HG02623 (cell line): Measurements from ENCODE around the gene PLEKHM3.
"Not testable (repeated sequence)": the region's sequence is repeated elsewhere in the genome, so short reads cannot be mapped to it uniquely, and the experiment has no call there.

Source experiments
- ATAC-seq: cut with Tn5 transposase; IDR thresholded peaks from one replicate; pipeline ENCODE4 v1.9.1; 2021; ENCODE audit warnings: moderate library complexity; ENCODE audit not compliant: unreplicated experiment

Gene PLEKHM3

GRCh38 chr2:207831584-207832248 is 193.6 kb downstream of the PLEKHM3 start:
- no peak for ATAC-seq

GRCh38 chr2:207830778-207831438 is 194.4 kb downstream of the PLEKHM3 start:
- no peak for ATAC-seq

GRCh38 chr2:207828361-207829057 is 196.8 kb downstream of the PLEKHM3 start:
- ATAC-seq, result no peak

DNA sequence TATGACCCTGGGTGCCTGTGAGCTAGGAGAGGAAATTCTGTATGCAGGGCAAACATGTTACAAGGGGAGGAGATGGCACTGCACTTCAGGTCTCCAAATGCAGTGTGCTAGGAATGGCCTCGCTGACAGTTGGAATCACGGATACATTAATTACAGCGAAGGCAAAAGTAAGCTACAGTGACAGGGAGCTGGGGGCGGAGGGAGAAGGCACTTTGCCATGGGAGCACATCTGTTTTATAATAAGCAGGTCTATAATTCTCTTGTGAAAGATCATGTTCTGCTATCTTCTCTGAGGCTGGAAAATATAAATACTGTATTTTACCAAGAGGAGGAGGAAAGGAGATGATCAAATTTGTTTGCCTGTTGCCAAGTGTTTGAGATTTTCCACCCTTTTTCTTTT is 199.3 kb downstream of the PLEKHM3 start:
- no peak for ATAC-seq

GRCh38 chr2:207825045-207825954 is 200.0 kb downstream of the PLEKHM3 start:
- ATAC-seq, result no peak

- no peak for ATAC-seq
Measured at GRCh38 chr2:207823865-207824264, 201.5 kb downstream of the PLEKHM3 start.

DNA sequence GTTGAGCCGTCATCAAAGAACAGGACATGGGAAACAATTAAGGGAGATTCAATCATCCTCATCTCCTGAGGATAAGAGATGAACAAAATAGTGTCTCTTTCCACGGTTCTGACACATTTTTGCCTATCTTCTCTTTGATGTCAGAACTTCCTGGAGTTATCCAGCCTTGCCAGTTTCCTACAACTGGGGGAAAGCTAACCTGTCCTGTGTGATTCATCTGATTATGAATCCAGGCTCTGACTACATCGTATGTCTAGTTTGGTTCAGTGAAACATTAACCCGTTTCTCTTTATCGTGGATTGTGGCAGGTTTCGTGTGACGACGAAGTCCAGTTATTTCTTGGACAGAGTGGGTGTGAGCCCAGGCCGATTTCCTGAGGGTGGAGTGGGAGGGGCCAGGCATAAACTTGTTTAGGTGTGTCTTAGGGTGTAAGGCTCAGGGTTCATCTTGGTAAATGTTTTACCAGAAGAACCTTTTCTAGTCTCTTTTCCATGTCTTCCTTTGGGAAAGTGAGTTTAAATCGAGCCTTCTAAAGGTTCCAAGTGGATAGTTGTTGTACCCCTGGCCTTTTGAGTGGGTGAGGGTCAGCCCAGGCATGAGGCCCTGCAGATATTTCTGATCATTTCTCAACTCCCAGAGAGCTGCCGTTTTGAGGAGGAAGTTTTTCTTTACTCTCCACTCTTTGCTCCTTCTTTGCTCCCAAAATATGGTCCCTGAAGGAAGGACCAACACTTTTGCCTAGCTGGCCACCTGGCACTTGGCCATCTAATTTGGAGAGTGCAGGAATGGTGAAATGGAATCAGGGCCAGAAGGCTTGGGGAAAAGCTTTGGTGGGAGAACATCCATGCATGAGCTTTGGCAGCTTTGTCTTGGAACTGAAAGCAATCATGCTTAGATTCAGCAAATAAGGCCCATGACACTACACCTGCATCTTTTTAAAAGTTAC is 205.2 kb downstream of the PLEKHM3 start:
- ATAC-seq, result no peak

DNA sequence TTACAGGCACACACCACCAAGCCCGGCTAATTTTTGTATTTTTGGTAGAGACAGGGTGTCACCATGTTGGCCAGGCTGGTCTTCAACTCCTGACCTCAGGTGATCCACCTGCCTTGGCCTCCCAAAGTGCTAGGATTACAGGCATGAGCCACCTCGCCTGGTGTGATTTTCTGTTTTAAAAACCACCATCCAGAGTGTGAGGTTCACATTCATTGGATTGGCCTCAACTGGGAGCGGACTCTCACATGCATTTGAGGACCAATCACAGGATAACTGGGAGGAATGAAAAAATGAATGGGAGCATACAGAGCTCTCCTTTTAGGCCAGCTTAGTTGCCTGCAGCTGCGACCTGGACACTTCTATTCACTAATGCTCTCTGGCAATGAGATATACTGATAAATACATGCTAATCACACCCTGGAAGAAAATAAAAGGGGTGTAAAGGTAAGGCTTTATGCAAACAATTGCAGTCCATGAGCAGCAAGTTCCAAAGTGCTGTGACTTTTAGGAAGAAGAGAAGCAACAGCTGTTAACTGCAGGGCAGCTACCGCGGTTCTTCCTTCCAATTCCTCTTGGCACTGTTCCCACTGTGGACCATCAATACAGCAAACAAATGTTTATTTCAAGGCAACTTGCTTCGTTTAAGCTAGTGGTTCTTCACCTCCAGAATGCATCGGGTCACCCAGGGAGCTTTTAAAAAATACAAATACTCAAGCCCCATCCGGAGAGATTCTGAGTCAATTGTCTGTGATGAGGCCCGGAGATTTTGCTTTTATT is 206.1 kb downstream of the PLEKHM3 start:
- ATAC-seq, result no peak

- ATAC-seq, result no peak
Measured at GRCh38 chr2:207816546-207816945, 208.8 kb downstream of the PLEKHM3 start.

DNA sequence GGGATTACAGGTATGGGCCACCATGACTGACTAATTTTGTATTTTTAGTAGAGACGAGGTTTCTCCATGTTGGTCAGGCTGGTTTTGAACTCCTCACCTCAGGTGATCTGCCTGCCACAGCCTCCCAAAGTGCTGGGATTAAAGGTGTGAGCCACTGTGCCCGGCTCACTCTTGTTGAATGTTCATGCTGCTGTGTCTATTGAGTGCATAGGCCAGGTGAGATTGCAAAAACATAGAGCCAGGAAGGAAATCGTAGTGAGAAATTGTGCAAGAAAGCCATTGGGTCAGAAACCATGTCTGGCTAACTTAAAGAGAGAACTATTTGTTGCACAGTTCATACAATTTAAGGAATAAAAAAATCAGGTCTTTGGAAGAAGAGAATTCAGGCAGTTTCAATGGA is 210.1 kb downstream of the PLEKHM3 start:
- no peak for ATAC-seq

DNA sequence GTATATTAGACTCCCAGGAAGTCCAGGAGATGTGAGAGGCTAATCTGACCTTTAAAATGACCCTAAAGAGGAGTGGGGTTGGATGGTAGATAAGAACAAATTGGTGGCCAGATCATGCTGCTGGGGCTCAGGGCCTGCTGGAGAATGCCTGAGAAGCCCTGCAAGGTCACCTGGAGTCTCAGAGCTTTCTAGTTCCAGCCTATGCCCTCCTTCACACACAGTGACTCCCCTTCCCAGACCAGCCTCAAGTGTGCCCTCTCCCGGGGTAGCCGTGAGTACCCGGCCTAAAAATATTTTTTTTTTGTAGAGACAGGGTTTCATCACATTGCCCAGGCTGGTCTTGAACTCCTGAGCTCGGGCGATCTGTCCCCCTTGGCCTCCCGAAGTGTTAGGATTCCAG is 211.4 kb downstream of the PLEKHM3 start:
- ATAC-seq, result no peak

GRCh38 chr2:207813221-207813916 is 212.0 kb downstream of the PLEKHM3 start:
- ATAC-seq, result no peak

- ATAC-seq, result no peak
Measured at GRCh38 chr2:207812726-207813080, 212.6 kb downstream of the PLEKHM3 start.

DNA sequence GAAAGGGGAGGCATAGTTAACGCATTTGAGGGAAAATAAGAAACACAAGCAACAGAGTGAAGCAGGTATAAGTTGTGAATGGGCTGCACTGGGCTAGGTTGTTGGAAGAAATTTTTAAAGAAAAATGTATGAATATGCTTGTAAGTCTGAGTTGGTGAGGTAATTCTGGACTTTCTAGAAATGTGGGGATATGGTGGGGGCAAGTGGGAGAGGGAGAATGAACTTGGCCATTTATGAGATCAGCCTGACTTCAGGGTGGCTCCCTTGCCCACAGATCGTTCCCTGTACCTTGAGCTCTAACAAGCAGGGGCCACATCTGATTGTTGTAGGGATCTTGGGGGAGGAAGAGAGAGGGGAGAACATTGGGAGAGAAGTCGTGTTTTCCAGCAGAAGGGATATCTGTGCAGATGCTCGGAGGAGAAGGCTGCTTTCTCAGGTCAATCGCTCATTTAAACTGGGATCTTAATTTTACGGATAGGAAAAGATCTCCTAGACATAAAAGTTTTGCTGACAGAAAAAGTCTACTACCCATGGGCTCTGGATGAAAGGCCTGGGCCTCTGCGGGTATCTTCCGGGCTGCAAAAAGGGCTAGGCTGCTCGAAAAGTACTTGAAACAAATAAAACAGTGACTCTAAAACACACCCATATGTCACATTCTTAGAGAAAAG is 213.1 kb downstream of the PLEKHM3 start:
- ATAC-seq, result no peak

DNA sequence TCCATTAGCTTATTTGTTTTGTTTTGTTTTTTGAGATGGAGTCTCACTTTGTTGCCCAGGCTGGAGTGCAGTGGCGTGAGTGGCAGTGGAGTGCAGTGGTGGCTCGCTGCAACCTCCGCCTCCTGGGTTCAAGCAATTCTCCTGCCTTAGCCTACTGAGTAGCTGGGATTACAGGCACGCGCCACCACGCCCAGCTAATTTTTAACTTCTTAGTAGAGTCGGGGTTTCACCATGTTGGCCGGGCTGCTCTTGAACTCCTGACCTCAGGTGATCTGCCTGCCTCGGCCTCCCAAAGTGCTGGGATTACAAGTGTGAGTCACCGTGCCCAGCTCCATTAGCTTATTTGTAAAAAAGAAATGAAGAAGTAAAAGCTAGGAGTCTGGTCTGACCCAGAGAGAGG is 213.7 kb downstream of the PLEKHM3 start:
- ATAC-seq, result not testable (repeated sequence)

GRCh38 chr2:207810200-207810788 is 215.0 kb downstream of the PLEKHM3 start:
- ATAC-seq, result no peak

DNA sequence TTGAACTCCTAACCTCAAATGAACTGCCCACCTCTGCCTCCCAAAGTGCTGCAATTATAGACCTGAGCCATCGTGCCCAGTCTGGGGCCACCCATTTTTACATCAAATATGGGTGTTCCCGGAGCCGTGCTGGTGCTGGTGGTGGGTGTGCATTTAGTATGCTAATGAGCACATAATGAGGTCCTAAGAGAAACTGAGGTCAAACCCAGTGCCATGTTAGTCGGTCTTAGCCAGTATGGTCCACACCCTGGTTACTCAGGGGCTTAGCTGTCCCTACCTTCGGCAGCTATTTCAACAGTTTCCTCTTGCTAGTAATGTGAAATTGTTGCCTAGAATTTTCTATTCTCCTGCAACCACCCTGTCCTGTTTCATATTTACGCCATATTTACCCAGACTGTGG is 217.2 kb downstream of the PLEKHM3 start:
- ATAC-seq, result no peak

- no peak for ATAC-seq
Measured at GRCh38 chr2:207807516-207807915, 217.8 kb downstream of the PLEKHM3 start.
